Mucosa of descending colon (tissue), 3 donors: ENCODE data around the gene GLG1. TPM values are rescaled to one million over a fixed set of nuclear protein-coding genes. Genes with fewer than 3 reads are reported as not detected.

ENCODE experiments used
- ATAC-seq: fragments of 200-7000 bp; cut with Tn5 transposase; one replicate; pipeline ENCODE4 v1.9.1; 2020; ENCODE audit warnings: mild to moderate bottlenecking, moderate library complexity
- DNase-seq, 3 donors: peaks; one replicate each; pipeline ENCODE4 v3.0.0-alpha.2; 2020
- H3K36me3 ChIP-seq: fragments of 200-600 bp; one replicate; pipeline ENCODE4 v1.8.0; 2021; ENCODE audit warnings: low read depth, mild to moderate bottlenecking
- H3K4me1 ChIP-seq: fragments of 200-600 bp; one replicate; pipeline ENCODE4 v1.8.0; 2021; ENCODE audit warnings: low read depth, mild to moderate bottlenecking
- H3K4me3 ChIP-seq: fragments of 200-600 bp; one replicate; pipeline ENCODE4 v1.8.0; 2021; ENCODE audit warnings: mild to moderate bottlenecking
- H3K9me3 ChIP-seq: fragments of 200-600 bp; one replicate; pipeline ENCODE4 v1.8.0; 2021; ENCODE audit warnings: mild to moderate bottlenecking
- CTCF ChIP-seq: fragments of 200-600 bp; IDR thresholded peaks from one replicate; pipeline ENCODE4 v1.8.0; 2022; ENCODE audit warnings: antibody characterized with exemption, mild to moderate bottlenecking
- intact Hi-C, 2 donors: fragments of 100-400 bp; cut with DNase I in 1 of 2; cut with micrococcal nuclease in 1 of 2; formaldehyde crosslinking; loops; one replicate each; pipeline versions ENCODE4 v1.11.0 to v1.11.1; 2022; cut with DNase I, micrococcal nuclease
- total RNA-seq, 3 donors: library from RNA; stranded (reverse); fragmentation: NEBNext Ultra II Directional in 2 of 3; extraction: Animal tissue kit (Norgen Biotek cat#: 25700) in 2 of 3; gene quantifications; one replicate each; pipeline versions ENCODE4 v1.2.1 to v1.2.4, GENCODE V29; 2021 to 2023
- donor health status: DM: no; HTN: no; CAD: no; lungs with moderate emphysema.
- donor health status: DM: no; HTN: no; CAD: no.
- donor health status: DM: no; HTN: yes; CAD: no.

GLG1 gene
- total RNA-seq, 3 donors from 2014 or later, result 91.3 to 122 (median 99.7) TPM

DNA sequence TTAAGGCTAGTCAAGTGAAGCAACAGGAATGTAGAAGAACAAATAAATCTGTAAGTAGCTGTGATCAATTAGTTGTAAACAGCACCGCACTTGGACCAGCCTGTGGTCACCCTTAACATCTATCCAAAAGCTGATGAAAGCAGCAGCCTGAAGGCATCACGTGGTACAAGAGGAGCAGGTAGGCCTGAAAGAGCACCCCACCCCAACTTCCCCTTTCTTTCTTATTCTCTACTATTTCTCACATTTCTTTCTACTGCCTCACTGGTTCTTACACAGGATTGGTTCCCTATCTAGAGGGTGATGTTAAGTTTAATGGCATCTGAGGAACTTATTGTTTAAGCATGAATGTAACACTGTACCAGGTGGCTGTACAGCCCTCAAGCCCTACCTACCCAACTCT is 143.0 kb downstream of the GLG1 start:
- H3K4me3 ChIP-seq, result no peak overlapping the region
- intact Hi-C loops, result no loop called here
- no peak for ATAC-seq
- no peaks in the 10 kb centered on the region for H3K9me3 ChIP-seq
- no peaks in the 10 kb centered on the region for H3K4me1 ChIP-seq
- no peak for DNase-seq
- H3K36me3 ChIP-seq, result peaks cover 5% of the 10 kb centered on the region
- TF ChIP-seq CTCF, result no peak

DNA sequence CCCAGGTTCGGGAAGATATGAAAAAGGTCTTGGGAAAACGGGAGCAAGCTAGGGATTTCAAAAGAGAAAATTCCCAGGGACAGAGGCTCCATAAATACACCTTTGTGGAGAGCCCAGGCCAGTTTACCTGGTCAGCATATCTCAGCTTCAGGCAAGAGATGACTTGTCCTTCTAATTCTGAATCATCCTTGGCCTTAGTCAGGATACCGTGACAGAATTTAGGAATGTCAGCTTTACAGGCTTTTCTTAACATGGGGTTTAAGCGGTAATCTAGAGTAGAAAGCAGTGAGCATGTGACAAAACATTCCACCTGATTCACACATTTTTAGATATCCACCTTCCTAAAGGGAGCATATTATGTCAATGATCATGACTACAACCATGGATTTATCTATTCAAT is 144.6 kb downstream of the GLG1 start:
- no peak for DNase-seq
- intact Hi-C loops, result no loop called here
- no peak overlapping the region for H3K4me3 ChIP-seq
- H3K36me3 ChIP-seq, result peaks cover 5% of the 10 kb centered on the region
- no peak for TF ChIP-seq CTCF
- ATAC-seq, result no peak
- H3K4me1 ChIP-seq, result no peaks in the 10 kb centered on the region
- no peaks in the 10 kb centered on the region for H3K9me3 ChIP-seq

- Histone ChIP-seq H3K4me1 (no peaks in the 10 kb centered on the region), H3K9me3 (no peaks in the 10 kb centered on the region), H3K4me3 (no peak overlapping the region), H3K36me3 (peaks cover 7% of the 10 kb centered on the region)
- TF ChIP-seq CTCF, result no peak
- ATAC-seq (no peak), DNase-seq (no peak)
- intact Hi-C loops, result no loop called here
These were observed 145.1 kb downstream of the GLG1 start for GRCh38 chr16:74461826-74462225.

- intact Hi-C loops, result no loop called here
- H3K9me3 ChIP-seq, result no peaks in the 10 kb centered on the region
- DNase-seq (no peak), ATAC-seq (no peak)
- no peak for TF ChIP-seq CTCF
- peaks cover 14% of the 10 kb centered on the region for H3K36me3 ChIP-seq
- no peaks in the 10 kb centered on the region for H3K4me1 ChIP-seq
- no peak overlapping the region for H3K4me3 ChIP-seq
These were observed 146.4 kb downstream of the GLG1 start for GRCh38 chr16:74460542-74460941.

GRCh38 chr16:74456290-74456625 is 150.7 kb downstream of the GLG1 start:
- TF ChIP-seq CTCF, result no peak
- Histone ChIP-seq H3K36me3 (peaks cover 12% of the 10 kb centered on the region), H3K4me1 (no peaks in the 10 kb centered on the region), H3K9me3 (no peaks in the 10 kb centered on the region), H3K4me3 (no peak overlapping the region)
- ATAC-seq, result no peak
- intact Hi-C loops, result no loop called here
- DNase-seq, result no peak

DNA sequence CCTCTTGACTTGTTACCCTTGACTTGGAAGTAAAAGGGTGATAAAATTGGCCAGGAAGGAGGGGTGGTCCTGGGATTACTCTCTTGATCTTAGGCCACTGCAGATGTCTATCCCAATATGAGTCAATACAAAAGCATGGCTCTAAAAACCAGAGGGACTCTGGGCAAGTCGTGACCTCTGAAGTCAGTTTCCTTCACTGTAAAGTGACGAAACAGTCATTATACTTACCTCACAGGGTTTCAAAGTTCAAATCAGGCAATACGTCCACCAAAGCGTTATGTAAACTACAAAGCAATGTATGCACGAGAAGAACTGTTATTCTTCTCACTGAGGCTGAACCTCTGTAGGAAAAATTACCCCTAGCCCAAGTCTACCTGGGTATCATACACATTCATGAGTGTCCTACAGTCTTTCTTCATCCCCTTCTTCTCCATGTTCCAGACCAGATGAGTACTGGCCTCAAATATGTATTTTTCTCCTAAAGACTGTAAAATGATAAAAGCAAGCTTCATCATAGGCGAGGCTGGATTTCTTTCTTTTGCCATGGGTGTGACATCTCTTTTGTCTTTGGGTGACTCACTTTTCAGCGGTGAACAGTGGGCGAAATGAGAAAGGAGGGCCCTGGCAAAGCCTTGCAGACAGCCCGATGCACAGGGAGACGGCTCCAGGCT is 151.2 kb downstream of the GLG1 start:
- Histone ChIP-seq H3K36me3 (peaks cover 12% of the 10 kb centered on the region), H3K4me3 (no peak overlapping the region), H3K4me1 (no peaks in the 10 kb centered on the region), H3K9me3 (no peaks in the 10 kb centered on the region)
- DNase-seq, result no peak
- intact Hi-C loops, result no loop called here
- TF ChIP-seq CTCF, result no peak
- ATAC-seq, result peak; percentile 82
